Left lung (tissue), 10 donors: ENCODE results near the gene SLC48A1. TPM values are rescaled to one million over a fixed set of nuclear protein-coding genes. Genes with fewer than 3 reads are reported as not detected.

Experiments used
- ATAC-seq: fragments of 200-7000 bp; cut with Tn5 transposase; one replicate; pipeline ENCODE4 v1.9.1; 2020; ENCODE audit warnings: moderate library complexity
- DNase-seq, 4 donors: peaks; one replicate each; pipeline ENCODE4 v3.0.0-alpha.2; 2013 to 2020
- H3K27ac ChIP-seq, 2 donors: fragments of 200-600 bp; sonication (generic) in 1 of 2; one replicate each; pipeline versions ENCODE4 v1.5.0 to v1.8.0; 2020 to 2021
- H3K27me3 ChIP-seq, 2 donors: fragments of 200-600 bp; sonication (generic) in 1 of 2; one replicate each; pipeline versions ENCODE4 v1.5.0 to v1.8.0; 2020 to 2021
- H3K36me3 ChIP-seq, 2 donors: fragments of 200-600 bp; sonication (generic) in 1 of 2; one replicate each; pipeline versions ENCODE4 v1.5.0 to v1.8.0; 2020 to 2021
- H3K4me1 ChIP-seq, 2 donors: fragments of 200-600 bp; one replicate each; pipeline ENCODE4 v1.8.0; 2021
- H3K4me3 ChIP-seq, 2 donors: fragments of 200-600 bp; sonication (generic) in 1 of 2; one replicate each; pipeline versions ENCODE4 v1.5.0 to v1.8.0; 2020 to 2021; ENCODE audit warnings: mild to moderate bottlenecking in 1 of 2
- H3K9me3 ChIP-seq, 2 donors: fragments of 200-600 bp; sonication (generic) in 1 of 2; one replicate each; pipeline versions ENCODE4 v1.5.0 to v1.8.0; 2020 to 2021
- CTCF ChIP-seq, 2 donors: fragments of 200-600 bp; sonication (generic) in 1 of 2; IDR thresholded peaks; one replicate each; pipeline versions ENCODE4 v1.5.0 to v1.8.0; 2021; ENCODE audit warnings: antibody characterized with exemption in 2 of 2
- intact Hi-C, 2 donors: fragments of 100-400 bp; cut with DNase I; formaldehyde crosslinking; loops; one replicate each; pipeline versions ENCODE4 v1.11.2 to v1.14.2; 2022
- polyA plus RNA-seq, 6 donors: library from polyadenylated mRNA; unstranded; fragments of 120-200 nt; gene quantifications; one replicate each; pipeline ENCODE4 v1.2.1, GENCODE V29; 2013; ENCODE audit not compliant: insufficient read length in 6 of 6
- total RNA-seq, 2 donors: library from RNA; stranded (reverse); fragmentation: NEBNext Ultra II Directional; extraction: Animal tissue kit (Norgen Biotek cat#: 25700); gene quantifications; one replicate each; pipeline ENCODE4 v1.2.1, GENCODE V29; 2021
- donor health status: DM: no; HTN: yes; CAD: no.
- donor health status: DM: no; HTN: no; CAD: no.

SLC48A1 gene
- total and polyA plus RNA-seq, 8 donors: 14.9 to 38.6 (median 18.3) TPM

GRCh38 chr12:47747126-47747525, 25.9 kb upstream of the SLC48A1 start:
- DNase-seq: no peak
- TF ChIP-seq CTCF (IDR thresholded peaks at IDR 0.05): no peak
- Histone ChIP-seq H3K36me3 (peaks cover 0 to 28% of the 10 kb centered on the region in 2 donors), H3K27me3 (no peaks in the 10 kb centered on the region), H3K4me3 (no peak overlapping the region), H3K4me1 (peaks cover 0 to 8% of the 10 kb centered on the region in 2 donors), H3K9me3 (no peaks in the 10 kb centered on the region), H3K27ac (no peak overlapping the region)
- intact Hi-C loops: no loop called here
- ATAC-seq: no peak

DNA sequence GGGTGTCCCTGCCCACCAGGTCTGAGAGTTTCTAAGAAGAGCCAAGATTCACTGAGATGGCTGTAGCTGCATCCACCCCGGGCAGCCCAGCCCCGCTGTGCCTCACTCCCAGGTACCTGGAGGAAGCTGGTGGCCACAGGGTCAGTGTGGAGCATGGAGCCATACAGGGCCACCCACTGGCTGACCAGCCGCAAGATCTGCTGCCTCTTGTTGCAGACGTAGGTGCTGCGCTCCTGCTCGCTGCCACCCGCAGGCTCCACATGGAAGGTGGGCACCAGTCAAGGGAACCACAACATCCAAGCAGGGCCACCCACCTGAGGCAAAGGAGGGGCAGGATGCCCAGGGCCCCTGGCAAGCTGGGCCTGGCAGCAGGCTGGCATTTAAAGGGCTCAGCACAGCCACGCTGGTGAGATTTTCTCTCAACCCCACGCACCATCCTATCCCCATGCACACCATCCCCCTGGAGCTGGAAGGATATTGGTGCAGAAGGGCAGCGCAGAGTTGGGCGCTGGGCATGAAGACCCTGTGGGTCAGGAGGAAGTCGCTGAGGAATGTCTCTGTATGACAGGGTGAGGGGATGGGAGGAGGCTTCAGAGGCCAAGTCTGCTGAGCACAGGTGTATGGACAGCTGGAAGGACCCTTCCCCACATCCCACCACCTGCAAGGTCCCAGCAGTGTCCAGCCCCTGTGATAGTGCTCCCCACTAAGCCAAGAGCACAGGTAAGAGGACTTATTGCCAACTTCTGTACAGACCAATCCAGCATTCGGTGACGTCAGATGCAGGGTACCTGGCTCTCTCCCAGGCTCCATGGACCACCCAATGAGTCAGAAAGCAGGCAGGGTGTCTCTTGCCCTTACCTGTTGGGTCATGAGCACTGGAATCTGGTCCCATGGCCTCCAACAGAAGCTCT, 25.2 kb upstream of the SLC48A1 start:
- Histone ChIP-seq H3K4me1 (peaks cover 3 to 9% of the 10 kb centered on the region in 2 donors), H3K36me3 (peaks cover 0 to 28% of the 10 kb centered on the region in 2 donors), H3K27me3 (no peaks in the 10 kb centered on the region), H3K27ac (no peak overlapping the region), H3K4me3 (no peak overlapping the region), H3K9me3 (no peaks in the 10 kb centered on the region)
- no peak for DNase-seq
- ATAC-seq: no peak
- intact Hi-C loops: no loop called here
- no peak for TF ChIP-seq CTCF (IDR thresholded peaks at IDR 0.05)

DNA sequence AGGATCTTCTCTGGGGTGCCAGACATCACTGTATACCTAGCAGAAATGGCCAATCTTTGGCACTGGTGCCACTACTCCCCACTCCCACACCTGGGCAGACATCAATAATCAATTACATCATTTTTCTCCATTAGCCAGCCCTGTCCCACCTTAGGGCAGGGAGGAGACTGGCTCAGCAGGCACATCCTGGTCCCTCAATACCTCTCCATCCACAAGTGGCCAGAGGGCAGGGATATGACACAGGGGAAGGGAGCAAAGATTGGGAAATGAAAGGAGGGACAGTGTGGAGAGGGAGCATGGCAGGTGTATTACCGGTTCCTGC, 24.6 kb upstream of the SLC48A1 start:
- intact Hi-C loops: no loop called here
- Histone ChIP-seq H3K4me3 (no peak overlapping the region), H3K27ac (no peak overlapping the region), H3K36me3 (peaks cover 0 to 28% of the 10 kb centered on the region in 2 donors), H3K9me3 (no peaks in the 10 kb centered on the region), H3K27me3 (no peaks in the 10 kb centered on the region), H3K4me1 (peaks cover 9 to 16% of the 10 kb centered on the region in 2 donors)
- DNase-seq (no peak), ATAC-seq (no peak)
- TF ChIP-seq CTCF (IDR thresholded peaks at IDR 0.05): no peak

GRCh38 chr12:47748899-47749298, 24.1 kb upstream of the SLC48A1 start:
- no peak for ATAC-seq
- H3K9me3 ChIP-seq: no peaks in the 10 kb centered on the region
- no peak overlapping the region for H3K4me3 ChIP-seq
- H3K36me3 ChIP-seq: peaks cover 0 to 28% of the 10 kb centered on the region in 2 donors
- H3K27me3 ChIP-seq: no peaks in the 10 kb centered on the region
- DNase-seq: no peak
- no peak overlapping the region for H3K27ac ChIP-seq
- TF ChIP-seq CTCF (IDR thresholded peaks at IDR 0.05): no peak
- peaks cover 14 to 20% of the 10 kb centered on the region in 2 donors for H3K4me1 ChIP-seq
- intact Hi-C loops: no loop called here

GRCh38 chr12:47750229-47750798, 22.7 kb upstream of the SLC48A1 start:
- no peak for ATAC-seq
- no peaks in the 10 kb centered on the region for H3K9me3 ChIP-seq
- no peaks in the 10 kb centered on the region for H3K27me3 ChIP-seq
- no peak overlapping the region for H3K27ac ChIP-seq
- no peak for DNase-seq
- peaks cover 26 to 34% of the 10 kb centered on the region in 2 donors for H3K4me1 ChIP-seq
- TF ChIP-seq CTCF (IDR thresholded peaks at IDR 0.05): no peak
- peaks cover 0 to 28% of the 10 kb centered on the region in 2 donors for H3K36me3 ChIP-seq
- H3K4me3 ChIP-seq: no peak overlapping the region
- intact Hi-C loops: no loop called here
